GM12892 (cell line): Measurements from ENCODE around the gene CAPN5.

Experiments
- POLR2AphosphoS5 ChIP-seq: IDR thresholded peaks from 2 replicates; pipeline ENCODE4 v1.6.1; 2011; ENCODE audit warnings: low read depth, low read length, control low read depth
- TAF1 ChIP-seq: IDR thresholded peaks from 2 replicates; pipeline ENCODE4 v1.6.1; 2011; ENCODE audit warnings: low read depth, mild to moderate bottlenecking, control low read depth, low read length, borderline replicate concordance

- TF ChIP-seq POLR2AphosphoS5 (no peak), TAF1 (no peak)
Observed at GRCh38 chr11:77131560-77131959, 64.8 kb downstream of the CAPN5 start.
